Astrocyte of the cerebellum (primary cell): ENCODE measurements around the gene CASKIN2.

Source experiments
- DNase-seq: peaks from one replicate; pipeline ENCODE4 v3.0.0-alpha.2; 2011; ENCODE audit warnings: low read depth
- H3K4me3 ChIP-seq: 2 replicates; pipeline ENCODE4 v1.5.1; 2011; ENCODE audit warnings: mild to moderate bottlenecking, low read depth, low read length, moderate library complexity
- CTCF ChIP-seq: IDR thresholded peaks from 2 replicates; pipeline ENCODE4 v1.5.1; 2012; ENCODE audit warnings: low read length, low read depth, moderate library complexity, mild to moderate bottlenecking; ENCODE audit errors: missing control alignments
- in situ Hi-C: cut with HindIII; loops from 2 replicates; pipeline ENCODE4 v1.10.0; 2017; ENCODE audit warnings: low sequenced_read_pairs

The CASKIN2 gene

GRCh38 chr17:75526555-75527270 lies 11.4 kb upstream of the CASKIN2 start:
- no peak for TF ChIP-seq CTCF
- H3K4me3 ChIP-seq, result no peak overlapping the region
- in situ Hi-C loops, result no loop called here
- DNase-seq, result no peak

GRCh38 chr17:75525806-75526554 lies 10.6 kb upstream of the CASKIN2 start:
- H3K4me3 ChIP-seq, result peak overlapping the region; percentile 48
- in situ Hi-C loops, result no loop called here
- TF ChIP-seq CTCF, result no peak
- no peak for DNase-seq

- DNase-seq, result no peak
- in situ Hi-C loops, result no loop called here
- peak; percentile 32 for TF ChIP-seq CTCF
- H3K4me3 ChIP-seq, result peak within 1 kb of the TSS; percentile 48
Observed at GRCh38 chr17:75524970-75525805, 9.9 kb upstream of the CASKIN2 start, which contains the start of gene LLGL2. Gene LLGL2 (plus strand): TSS chr17:75525697. CDS start chr17:75543427, 17,730 bp downstream.

GRCh38 chr17:75524269-75524969 lies 9.1 kb upstream of the CASKIN2 start:
- in situ Hi-C loops, result no loop called here
- no peak for TF ChIP-seq CTCF
- no peak for DNase-seq
- H3K4me3 ChIP-seq, result peak overlapping the region; percentile 48

- in situ Hi-C loops, result no loop called here
- H3K4me3 ChIP-seq, result no peak overlapping the region
- no peak for DNase-seq
- no peak for TF ChIP-seq CTCF
Observed at GRCh38 chr17:75523647-75524046, 8.3 kb upstream of the CASKIN2 start.
